A673 (cell line): Measurements from ENCODE around the gene ATPAF1. TPM values are rescaled to one million over a fixed set of nuclear protein-coding genes. Genes with fewer than 3 reads are reported as not detected.

Experiments
- BruUV-seq: library from RNA; stranded (reverse); fragments of 400-500 nt; replicated peaks from 2 replicates; lab custom pipeline; 2021; lab: Mats Ljungman, UMichigan
- CTCF ChIA-PET: fragments of 300-600 bp; sonication (Branson Sonifier 250); formaldehyde crosslinking; loops from one replicate; lab custom pipeline; 2022; ENCODE audit warnings: antibody characterized with exemption; lab: Charles Lee
- POLR2A ChIA-PET: fragments of 300-600 bp; sonication (Branson Sonifier 250); formaldehyde crosslinking; loops from one replicate; lab custom pipeline; 2022; ENCODE audit warnings: antibody characterized with exemption; ENCODE audit not compliant: low non-redundant PET; lab: Charles Lee
- DNase-seq: peaks from one replicate; pipeline ENCODE4 v3.0.0-alpha.2; 2015; ENCODE audit warnings: low spot score
- H3K27ac ChIP-seq: fragments of 200-600 bp; sonication (generic); 2 replicates; pipeline ENCODE4 v1.5.1; 2016; ENCODE audit warnings: mixed run types, low read depth, mild to moderate bottlenecking, mixed read lengths, antibody characterized with exemption, low read length; ENCODE audit not compliant: poor library complexity, severe bottlenecking
- H3K27me3 ChIP-seq: fragments of 200-600 bp; sonication (generic); replicated peaks from 2 replicates; pipeline ENCODE4 v1.6.1; 2017; ENCODE audit warnings: mixed run types, low read depth, mild to moderate bottlenecking, mixed read lengths, antibody characterized with exemption, low read length; ENCODE audit not compliant: insufficient read depth, poor library complexity
- H3K36me3 ChIP-seq: fragments of 200-600 bp; sonication (generic); 2 replicates; pipeline ENCODE4 v1.6.1; 2016; ENCODE audit warnings: mixed run types, mild to moderate bottlenecking, mixed read lengths, antibody characterized with exemption, low read length; ENCODE audit not compliant: insufficient read depth, poor library complexity, severe bottlenecking
- H3K4me1 ChIP-seq: fragments of 200-600 bp; sonication (generic); 2 replicates; pipeline ENCODE4 v1.6.1; 2017; ENCODE audit warnings: mixed run types, mild to moderate bottlenecking, mixed read lengths, antibody characterized with exemption, low read length; ENCODE audit not compliant: insufficient read depth, poor library complexity, severe bottlenecking
- H3K4me3 ChIP-seq: fragments of 200-600 bp; sonication (generic); 2 replicates; pipeline ENCODE4 v1.5.1; 2016; ENCODE audit warnings: low read depth, mixed run types, mild to moderate bottlenecking, mixed read lengths, low read length; ENCODE audit not compliant: poor library complexity, severe bottlenecking
- H3K9me3 ChIP-seq: fragments of 200-600 bp; sonication (generic); 2 replicates; pipeline ENCODE4 v1.6.1; 2016; ENCODE audit warnings: mixed run types, low read depth, mild to moderate bottlenecking, mixed read lengths, antibody characterized with exemption, low read length; ENCODE audit not compliant: poor library complexity, severe bottlenecking
- CTCF ChIP-seq: fragments of 300-800, 200-600 bp; sonication (generic); conservative IDR thresholded peaks from 2 replicates; pipeline ENCODE4 v1.5.1; 2017; ENCODE audit warnings: low read depth, mild to moderate bottlenecking, antibody characterized with exemption, low read length, moderate library complexity, mixed read lengths
- EZH2 ChIP-seq: fragments of 200-600 bp; sonication (generic); IDR thresholded peaks from 2 replicates; pipeline ENCODE4 v1.6.1; 2017; ENCODE audit warnings: borderline replicate concordance, low read depth, mild to moderate bottlenecking, mixed read lengths, antibody characterized with exemption, low read length; ENCODE audit not compliant: poor library complexity, severe bottlenecking
- intact Hi-C: fragments of 100-400 bp; cut with micrococcal nuclease; formaldehyde crosslinking; loops from one replicate; pipeline ENCODE4 v1.10.0; 2022; ENCODE audit not compliant: unreplicated experiment
- total RNA-seq: library from RNA; stranded (reverse); gene quantifications from 2 replicates; pipeline ENCODE4 v1.2.3, GENCODE V29; 2021

Gene ATPAF1
- total RNA-seq, 1 experiment from 2014 or later: 41.7 TPM

- POLR2A ChIA-PET: no interaction called here
- H3K27me3 ChIP-seq: no peaks in the 10 kb centered on the region
- intact Hi-C loops: no loop called here
Observed at GRCh38 chr1:46611691-46612221, 56.4 kb downstream of the ATPAF1 start.

GRCh38 chr1:46607345-46608130 lies 60.6 kb downstream of the ATPAF1 start:
- no peaks in the 10 kb centered on the region for H3K27me3 ChIP-seq
- H3K4me1 ChIP-seq: peaks cover 3% of the 10 kb centered on the region
- DNase-seq: no peak
- H3K27ac ChIP-seq: no peak overlapping the region
- H3K4me3 ChIP-seq: no peak overlapping the region
- H3K9me3 ChIP-seq: no peaks in the 10 kb centered on the region
- ChIA-PET CTCF (no interaction called here), POLR2A (no interaction called here)
- TF ChIP-seq EZH2 (no peak), CTCF (no peak)
- intact Hi-C loops: no loop called here
- no peaks in the 10 kb centered on the region for H3K36me3 ChIP-seq
- BruUV-seq: no TSS peak

More at GRCh38 chr1:46611691-46612221, 56.4 kb downstream of the ATPAF1 start:
- CTCF ChIA-PET: no interaction called here
- no peak for TF ChIP-seq CTCF
- TF ChIP-seq EZH2: no peak
- Histone ChIP-seq H3K4me3 (no peak overlapping the region), H3K36me3 (no peaks in the 10 kb centered on the region), H3K9me3 (no peaks in the 10 kb centered on the region), H3K4me1 (peaks cover 12% of the 10 kb centered on the region), H3K27ac (no peak overlapping the region)
- no peak for DNase-seq
- no TSS peak for BruUV-seq

GRCh38 chr1:46606255-46606965 lies 61.8 kb downstream of the ATPAF1 start:
- TF ChIP-seq CTCF (no peak), EZH2 (no peak)
- Histone ChIP-seq H3K27ac (no peak overlapping the region), H3K27me3 (no peaks in the 10 kb centered on the region), H3K4me1 (peaks cover 3% of the 10 kb centered on the region), H3K4me3 (no peak overlapping the region), H3K9me3 (no peaks in the 10 kb centered on the region), H3K36me3 (no peaks in the 10 kb centered on the region)
- intact Hi-C loops: no loop called here
- no TSS peak for BruUV-seq
- no peak for DNase-seq
- POLR2A ChIA-PET: no interaction called here
- CTCF ChIA-PET: no interaction called here
